Smooth muscle cell (in vitro differentiated cells): ENCODE results near the gene TMEM30A. TPM values are rescaled to one million over a fixed set of nuclear protein-coding genes. Genes with fewer than 3 reads are reported as not detected.

ENCODE experiments used
- DNase-seq: peaks from one replicate; lab custom pipeline; 2025; ENCODE audit not compliant: unreplicated experiment; lab: John Stamatoyannopoulos, UW
- H2AFZ ChIP-seq: fragments of 200-600 bp; sonication (generic); 2 replicates; pipeline ENCODE4 v1.6.0; 2016; ENCODE audit warnings: antibody characterized with exemption, low read depth, mild to moderate bottlenecking
- H3F3A ChIP-seq: fragments of 200-600 bp; sonication (generic); 2 replicates; pipeline ENCODE4 v1.6.0; 2017; ENCODE audit warnings: antibody characterized with exemption, low read depth
- H3K27ac ChIP-seq: fragments of 200-600 bp; sonication (generic); 2 replicates; pipeline ENCODE4 v1.5.1; 2016; ENCODE audit warnings: low read depth, mild to moderate bottlenecking
- H3K27me3 ChIP-seq: fragments of 200-600 bp; sonication (generic); 2 replicates; pipeline ENCODE4 v1.6.1; 2016; ENCODE audit warnings: low read depth, mild to moderate bottlenecking
- H3K36me3 ChIP-seq: fragments of 200-600 bp; sonication (generic); 2 replicates; pipeline ENCODE4 v1.5.1; 2016; ENCODE audit warnings: low read depth
- H3K4me1 ChIP-seq: fragments of 200-600 bp; sonication (generic); 2 replicates; pipeline ENCODE4 v1.5.1; 2016; ENCODE audit warnings: low read depth
- H3K4me2 ChIP-seq: fragments of 200-600 bp; sonication (generic); 2 replicates; pipeline ENCODE4 v1.6.0; 2016; ENCODE audit warnings: mild to moderate bottlenecking
- H3K4me3 ChIP-seq: fragments of 200-600 bp; sonication (generic); 2 replicates; pipeline ENCODE4 v1.5.1; 2016; ENCODE audit warnings: mild to moderate bottlenecking
- H3K79me2 ChIP-seq: fragments of 200-600 bp; sonication (generic); 2 replicates; pipeline ENCODE4 v1.6.0; 2016; ENCODE audit warnings: low read depth, mild to moderate bottlenecking
- H3K9ac ChIP-seq: fragments of 200-600 bp; sonication (generic); 2 replicates; pipeline ENCODE4 v1.6.0; 2016; ENCODE audit warnings: low read depth
- H3K9me3 ChIP-seq: fragments of 200-600 bp; sonication (generic); replicated peaks from 2 replicates; pipeline ENCODE4 v1.5.1; 2016; ENCODE audit warnings: low read depth
- H4K20me1 ChIP-seq: fragments of 200-600 bp; sonication (generic); 2 replicates; pipeline ENCODE4 v1.6.0; 2016; ENCODE audit warnings: low read depth
- WGBS: methylation state at CpG from one replicate; pipeline ENCODE4 v1.1.7; 2016; ENCODE audit warnings: low lambda C conversion rate; 5-methylcytosine and 5-hydroxymethylcytosine counted together
- polyA plus RNA-seq: library from polyadenylated mRNA; unstranded; fragments of >200 nt; fragmentation: Nextera tagmentation; extraction: Ambion mirVana; gene quantifications from 2 replicates; pipeline ENCODE4 v1.2.1, GENCODE V29; 2016
- total RNA-seq: library from RNA; depleted of rRNA; stranded (reverse); fragments of >200 nt; gene quantifications from 2 replicates; pipeline ENCODE4 v1.2.3, GENCODE V29; 2014
- TF ChIP-seq, protein P1 (sequence below): fragments of 200-600 bp; sonication (generic); IDR thresholded peaks from 2 replicates; pipeline ENCODE4 v1.5.1; 2017; ENCODE audit warnings: borderline replicate concordance, mild to moderate bottlenecking, antibody characterized with exemption; ENCODE audit not compliant: insufficient read depth, poor library complexity, severe bottlenecking

TMEM30A gene
- total and polyA plus RNA-seq, 2 experiments from 2014 or later: 110 to 230 TPM

DNA sequence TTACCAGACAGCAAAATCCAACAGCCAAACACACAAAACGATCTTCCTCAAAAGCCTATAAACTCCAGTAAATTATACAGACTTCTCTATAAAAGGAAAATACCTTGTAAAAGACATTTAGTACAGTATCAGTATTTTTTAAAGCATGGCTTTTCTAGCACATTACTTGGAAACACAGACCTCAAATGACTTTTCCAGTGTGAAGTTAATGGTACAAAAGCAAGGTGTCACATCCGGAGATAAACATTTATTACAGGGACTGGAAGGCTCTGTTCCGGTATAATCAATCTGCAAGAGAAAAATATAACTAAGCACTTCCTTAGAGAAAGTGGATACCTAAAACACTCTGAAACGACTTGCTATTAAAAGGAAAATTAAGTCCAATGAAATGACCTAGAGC lies 17.1 kb downstream of the TMEM30A start:
- H3K27ac ChIP-seq: peak overlapping the region; percentile 60

DNA sequence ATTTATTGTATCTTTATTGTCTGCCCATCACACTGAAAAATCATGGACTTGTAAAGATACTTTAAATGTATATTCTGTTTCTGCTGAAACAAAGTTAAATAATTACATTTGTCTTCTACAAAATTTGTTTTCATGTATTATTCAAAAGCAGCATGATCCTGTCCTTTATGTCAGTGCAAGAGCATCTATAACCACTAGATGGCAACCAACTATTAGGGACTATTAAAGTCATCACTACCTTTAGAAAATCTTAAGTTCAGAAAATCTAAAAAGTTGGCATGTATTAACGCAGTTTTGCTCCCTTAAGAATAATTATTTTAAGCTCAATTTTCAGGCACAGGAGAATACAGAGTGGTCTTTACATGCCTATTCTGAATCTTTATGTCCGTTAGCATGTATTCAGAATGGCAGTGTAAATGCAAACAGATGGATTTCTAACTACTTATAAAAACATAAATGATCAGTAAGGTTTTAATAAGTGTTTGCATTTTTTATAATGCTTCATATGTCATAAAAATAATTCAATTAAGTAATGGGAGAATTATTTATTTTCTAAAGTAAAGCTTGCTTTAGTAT lies 17.8 kb downstream of the TMEM30A start:
- TF ChIP-seq, protein P1, sequence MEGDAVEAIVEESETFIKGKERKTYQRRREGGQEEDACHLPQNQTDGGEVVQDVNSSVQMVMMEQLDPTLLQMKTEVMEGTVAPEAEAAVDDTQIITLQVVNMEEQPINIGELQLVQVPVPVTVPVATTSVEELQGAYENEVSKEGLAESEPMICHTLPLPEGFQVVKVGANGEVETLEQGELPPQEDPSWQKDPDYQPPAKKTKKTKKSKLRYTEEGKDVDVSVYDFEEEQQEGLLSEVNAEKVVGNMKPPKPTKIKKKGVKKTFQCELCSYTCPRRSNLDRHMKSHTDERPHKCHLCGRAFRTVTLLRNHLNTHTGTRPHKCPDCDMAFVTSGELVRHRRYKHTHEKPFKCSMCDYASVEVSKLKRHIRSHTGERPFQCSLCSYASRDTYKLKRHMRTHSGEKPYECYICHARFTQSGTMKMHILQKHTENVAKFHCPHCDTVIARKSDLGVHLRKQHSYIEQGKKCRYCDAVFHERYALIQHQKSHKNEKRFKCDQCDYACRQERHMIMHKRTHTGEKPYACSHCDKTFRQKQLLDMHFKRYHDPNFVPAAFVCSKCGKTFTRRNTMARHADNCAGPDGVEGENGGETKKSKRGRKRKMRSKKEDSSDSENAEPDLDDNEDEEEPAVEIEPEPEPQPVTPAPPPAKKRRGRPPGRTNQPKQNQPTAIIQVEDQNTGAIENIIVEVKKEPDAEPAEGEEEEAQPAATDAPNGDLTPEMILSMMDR: peak; percentile 88
- peaks cover 5% of the 10 kb centered on the region for H3K36me3 ChIP-seq
- DNase-seq: no peak
- H3K9ac ChIP-seq: peak overlapping the region; percentile 42
- peak overlapping the region; percentile 50 for H3K4me2 ChIP-seq
- H3K4me1 ChIP-seq: peaks cover 26% of the 10 kb centered on the region
- H3K9me3 ChIP-seq: no peaks in the 10 kb centered on the region
- no peak overlapping the region for H2AFZ ChIP-seq
- peaks cover 11% of the 10 kb centered on the region for H3F3A ChIP-seq
- peak overlapping the region; percentile 60 for H3K27ac ChIP-seq
- peaks cover 56% of the 10 kb centered on the region for H4K20me1 ChIP-seq
- H3K79me2 ChIP-seq: peaks cover 98% of the 10 kb centered on the region
- no peak overlapping the region for H3K4me3 ChIP-seq
- WGBS: 66% methylated on average over 2 of the region's 2 CpGs
- H3K27me3 ChIP-seq: no peaks in the 10 kb centered on the region

More for the DNA sequence above, 17.1 kb downstream of the TMEM30A start:
- Histone ChIP-seq H3K4me1 (peaks cover 29% of the 10 kb centered on the region), H2AFZ (no peak overlapping the region), H3K4me3 (no peak overlapping the region), H3K4me2 (peak overlapping the region; percentile 50), H3K27me3 (no peaks in the 10 kb centered on the region), H3K9ac (peak overlapping the region; percentile 42), H3K9me3 (no peaks in the 10 kb centered on the region), H3K36me3 (peaks cover 4% of the 10 kb centered on the region), H4K20me1 (peaks cover 49% of the 10 kb centered on the region), H3F3A (peaks cover 15% of the 10 kb centered on the region), H3K79me2 (peaks cover 99% of the 10 kb centered on the region)
- 35% methylated on average over 4 of the region's 4 CpGs for WGBS
- no peak for DNase-seq
- TF ChIP-seq, protein P1: no peak

DNA sequence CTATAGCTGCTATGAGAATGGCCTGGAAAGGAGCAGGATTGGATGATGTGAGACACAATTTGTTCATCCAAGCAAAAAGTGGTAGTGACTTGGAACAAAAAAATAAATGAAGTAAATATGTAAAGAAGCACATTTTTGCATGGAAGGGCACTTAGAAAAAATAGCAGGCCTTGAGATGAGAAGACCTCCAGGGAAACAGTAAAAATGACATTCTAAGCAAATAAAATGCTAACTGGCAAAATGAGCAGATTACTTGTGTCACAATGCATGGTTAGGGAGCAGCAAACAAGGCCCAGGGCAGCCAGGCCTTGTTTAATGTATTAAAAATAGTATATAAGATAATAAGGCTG lies 21.2 kb downstream of the TMEM30A start:
- Histone ChIP-seq H3K9ac (no peak overlapping the region), H3K27me3 (no peaks in the 10 kb centered on the region), H3K4me1 (peaks cover 16% of the 10 kb centered on the region), H3K27ac (peak overlapping the region; percentile 0), H3K9me3 (no peaks in the 10 kb centered on the region), H3K36me3 (peaks cover 27% of the 10 kb centered on the region), H3F3A (peaks cover 2% of the 10 kb centered on the region), H3K4me3 (no peak overlapping the region), H2AFZ (no peak overlapping the region), H3K79me2 (peaks cover 89% of the 10 kb centered on the region), H4K20me1 (peaks cover 87% of the 10 kb centered on the region), H3K4me2 (no peak overlapping the region)
- DNase-seq: no peak
- TF ChIP-seq, protein P1: no peak
